GM19372 (cell line): ENCODE data around the gene RGR.

Experiments
- ATAC-seq: cut with Tn5 transposase; IDR thresholded peaks from one replicate; pipeline ENCODE4 v1.9.1; 2021; ENCODE audit warnings: mild to moderate bottlenecking, low read depth, moderate library complexity; ENCODE audit not compliant: unreplicated experiment

Gene RGR

GRCh38 chr10:84244651-84245270 lies at the start of gene RGR:
TSS of gene RGR (plus strand) at chr10:84245053. CDS start at chr10:84245091, 38 bp downstream.
- no peak for ATAC-seq

- ATAC-seq = no peak
Measured at GRCh38 chr10:84196083-84196482, 48.8 kb upstream of the RGR start.

GRCh38 chr10:84196941-84197340 lies 47.9 kb upstream of the RGR start:
- ATAC-seq = no peak

- no peak for ATAC-seq
Measured at GRCh38 chr10:84197643-84198042, 47.2 kb upstream of the RGR start.

- ATAC-seq = no peak
Measured at GRCh38 chr10:84198206-84198915, 46.5 kb upstream of the RGR start.

- ATAC-seq = no peak
Measured at GRCh38 chr10:84200537-84201243, 44.2 kb upstream of the RGR start.

GRCh38 chr10:84201244-84201606 lies 43.6 kb upstream of the RGR start:
- ATAC-seq = no peak

- no peak for ATAC-seq
Measured at GRCh38 chr10:84201682-84202081, 43.2 kb upstream of the RGR start.

GRCh38 chr10:84202349-84202748 lies 42.5 kb upstream of the RGR start:
- no peak for ATAC-seq

GRCh38 chr10:84204122-84204521 lies 40.7 kb upstream of the RGR start:
- ATAC-seq = peak; percentile 72

- ATAC-seq = no peak
Measured at GRCh38 chr10:84204610-84205009, 40.2 kb upstream of the RGR start.

- ATAC-seq = peak; percentile 81
Measured at GRCh38 chr10:84205049-84205852, 39.6 kb upstream of the RGR start.

GRCh38 chr10:84205853-84206525 lies 38.9 kb upstream of the RGR start:
- ATAC-seq = no peak

GRCh38 chr10:84208023-84208422 lies 36.8 kb upstream of the RGR start:
- no peak for ATAC-seq

GRCh38 chr10:84211566-84211965 lies 33.3 kb upstream of the RGR start:
- no peak for ATAC-seq

GRCh38 chr10:84212014-84212413 lies 32.8 kb upstream of the RGR start:
- ATAC-seq = no peak

- no peak for ATAC-seq
Measured at GRCh38 chr10:84213076-84213475, 31.8 kb upstream of the RGR start.

GRCh38 chr10:84214046-84214572 lies 30.7 kb upstream of the RGR start:
- ATAC-seq = peak; percentile 10

- ATAC-seq = peak; percentile 79
Measured at GRCh38 chr10:84214612-84215235, 30.1 kb upstream of the RGR start.

GRCh38 chr10:84216834-84217233 lies 28.0 kb upstream of the RGR start:
- no peak for ATAC-seq
